Panc1 (cell line): ENCODE results near the gene STX18. TPM values are rescaled to one million over a fixed set of nuclear protein-coding genes. Genes with fewer than 3 reads are reported as not detected.
"Not testable (repeated sequence)": the region's sequence is repeated elsewhere in the genome, so short reads cannot be mapped to it uniquely, and the experiment has no call there.

Experiments used
- ATAC-seq: fragments of 200-7000 bp; cut with Tn5 transposase; 2 replicates; pipeline ENCODE4 v1.9.1; 2020; ENCODE audit warnings: mild to moderate bottlenecking, moderate library complexity
- BruUV-seq: library from RNA; stranded (reverse); fragments of 400-500 nt; replicated peaks from 2 replicates; lab custom pipeline; 2021; lab: Mats Ljungman, UMichigan
- CTCF ChIA-PET: fragments of 300-600 bp; sonication (Branson Sonifier 250); formaldehyde crosslinking; loops from one replicate; lab custom pipeline; 2022; ENCODE audit warnings: antibody characterized with exemption; lab: Charles Lee
- POLR2A ChIA-PET: fragments of 300-600 bp; sonication (Branson Sonifier 250); formaldehyde crosslinking; loops from one replicate; lab custom pipeline; 2022; ENCODE audit warnings: antibody characterized with exemption; lab: Charles Lee
- DNase-seq: peaks from one replicate; pipeline ENCODE4 v3.0.0-alpha.2; 2010; ENCODE audit warnings: low read depth, low spot score
- H3K27ac ChIP-seq: 2 replicates; pipeline ENCODE4 v1.5.1; 2011; ENCODE audit warnings: mild to moderate bottlenecking, low read length, inconsistent platforms
- H3K27me3 ChIP-seq: fragments of 200-500 bp; sonication (Bioruptor generic); 2 replicates; pipeline ENCODE4 v1.6.0; 2014; ENCODE audit warnings: low read length, inconsistent platforms; ENCODE audit not compliant: control insufficient read depth, insufficient read depth
- H3K36me3 ChIP-seq: fragments of 200-500 bp; sonication (Bioruptor generic); 2 replicates; pipeline ENCODE4 v1.5.1; 2014; ENCODE audit warnings: inconsistent platforms, mild to moderate bottlenecking, low read length, moderate library complexity; ENCODE audit not compliant: control insufficient read depth, insufficient read depth
- H3K4me1 ChIP-seq: 2 replicates; pipeline ENCODE4 v1.5.1; 2011; ENCODE audit warnings: inconsistent platforms, mild to moderate bottlenecking, low read length, moderate library complexity; ENCODE audit not compliant: control insufficient read depth, insufficient read depth
- H3K4me3 ChIP-seq, 2 experiments: 2 replicates each; pipeline ENCODE4 v1.5.1; 2011 to 2012; ENCODE audit warnings: low read depth in 2 of 2, low read length in 2 of 2, mild to moderate bottlenecking in 2 of 2, inconsistent platforms in 1 of 2, moderate library complexity in 1 of 2
- H3K9me3 ChIP-seq: fragments of 200-500 bp; sonication (Bioruptor generic); 2 replicates; pipeline ENCODE4 v1.5.1; 2014; ENCODE audit warnings: low read depth, mild to moderate bottlenecking, inconsistent platforms, low read length, moderate library complexity; ENCODE audit not compliant: control insufficient read depth, insufficient read depth
- CTCF ChIP-seq: fragments of 450-650 bp; IDR thresholded peaks from 2 replicates; pipeline ENCODE4 v1.5.1; 2017; ENCODE audit warnings: mild to moderate bottlenecking
- POLR2AphosphoS5 ChIP-seq: IDR thresholded peaks from 2 replicates; pipeline ENCODE4 v1.6.1; 2012; ENCODE audit warnings: mild to moderate bottlenecking, low read depth, low read length, moderate library complexity
- REST ChIP-seq, 2 experiments: IDR thresholded peaks; 2 replicates each; pipeline ENCODE4 v1.6.1; 2011 to 2012; ENCODE audit warnings: low read depth in 2 of 2, control low read depth in 1 of 2, low read length in 1 of 2, mild to moderate bottlenecking in 1 of 2, moderate library complexity in 1 of 2; ENCODE audit not compliant: insufficient read depth in 1 of 2
- SIN3A ChIP-seq: IDR thresholded peaks from 2 replicates; pipeline ENCODE4 v1.6.1; 2012; ENCODE audit warnings: low read depth, mild to moderate bottlenecking, low read length, moderate library complexity, borderline replicate concordance; ENCODE audit not compliant: insufficient read depth
- TCF7L2 ChIP-seq: IDR thresholded peaks from 2 replicates; pipeline ENCODE4 v1.6.1; 2011; ENCODE audit warnings: mild to moderate bottlenecking, low read depth, low read length, inconsistent platforms
- in situ Hi-C: cut with HindIII; loops from 2 replicates; pipeline ENCODE4 v1.10.0; 2016; ENCODE audit warnings: low sequenced_read_pairs, low pct_unique_long_range_greater_than_20kb
- intact Hi-C: fragments of 100-400 bp; cut with micrococcal nuclease; formaldehyde crosslinking; loops from one replicate; pipeline ENCODE4 v1.10.0; 2022; ENCODE audit not compliant: unreplicated experiment
- total RNA-seq: library from RNA; stranded (reverse); gene quantifications from one replicate; pipeline ENCODE4 v1.2.1, GENCODE V29; 2021; ENCODE audit not compliant: unreplicated experiment

STX18 gene
- total RNA-seq, 1 experiment from 2014 or later: 15.0 TPM

GRCh38 chr4:4422856-4423499 is 118.9 kb downstream of the STX18 start:
- in situ Hi-C loops: no loop called here
- DNase-seq (no peak), ATAC-seq (no peak)
- H3K4me1 ChIP-seq: no peaks in the 10 kb centered on the region
- ChIA-PET POLR2A (no interaction called here), CTCF (no interaction called here)
- TF ChIP-seq REST (IDR thresholded peaks at IDR 0.05; ENCODE audit: insufficient read depth in 1 of 2, low read depth in 2 of 2, low read length in 1 of 2) (no peak), SIN3A (no peak), POLR2AphosphoS5 (no peak), CTCF (no peak), TCF7L2 (no peak)
- H3K27ac ChIP-seq: no peak overlapping the region
- H3K27me3 ChIP-seq: no peaks in the 10 kb centered on the region
- no peaks in the 10 kb centered on the region for H3K9me3 ChIP-seq
- intact Hi-C loops: no loop called here
- no peaks in the 10 kb centered on the region; the same call in 1 of the 2 replicates for H3K36me3 ChIP-seq
- BruUV-seq: no TSS peak
- no peak overlapping the region for H3K4me3 ChIP-seq

- DNase-seq, intact Hi-C loops, H3K9me3 ChIP-seq, in situ Hi-C loops, H3K4me1 ChIP-seq, H3K4me3 ChIP-seq, POLR2A ChIA-PET, CTCF ChIA-PET, H3K27me3 ChIP-seq, ATAC-seq, H3K27ac ChIP-seq, H3K36me3 ChIP-seq, BruUV-seq: not testable (repeated sequence)
Measured at GRCh38 chr4:4422117-4422516, 119.7 kb downstream of the STX18 start.

GRCh38 chr4:4421356-4421755 is 120.5 kb downstream of the STX18 start:
- BruUV-seq: no TSS peak
- DNase-seq: no peak
- in situ Hi-C loops: no loop called here
- ATAC-seq: no peak
- Histone ChIP-seq H3K27ac (no peak overlapping the region), H3K36me3 (no peaks in the 10 kb centered on the region; the same call in 1 of the 2 replicates), H3K4me1 (no peaks in the 10 kb centered on the region), H3K4me3 (no peak overlapping the region), H3K27me3 (no peaks in the 10 kb centered on the region), H3K9me3 (no peaks in the 10 kb centered on the region)
- ChIA-PET CTCF (no interaction called here), POLR2A (no interaction called here)
- intact Hi-C loops: no loop called here
- no peak for TF ChIP-seq TCF7L2
- no peak for TF ChIP-seq REST (IDR thresholded peaks at IDR 0.05; ENCODE audit: insufficient read depth in 1 of 2, low read depth in 2 of 2, low read length in 1 of 2)
- TF ChIP-seq SIN3A: no peak
- no peak for TF ChIP-seq CTCF
- TF ChIP-seq POLR2AphosphoS5: no peak
